Tibial artery (tissue), 4 donors: ENCODE data around the gene CYTL1.

Experiments
- DNase-seq, 2 donors: peaks; one replicate each; pipeline ENCODE4 v3.0.0-alpha.2; 2019
- H3K27ac ChIP-seq, 2 donors: fragments of 200-600 bp; sonication (generic) in 1 of 2; 1 replicate in 1 of 2; 2 replicates in 1 of 2; pipeline ENCODE4 v1.5.1; 2018 to 2019; ENCODE audit warnings: mild to moderate bottlenecking in 1 of 2
- H3K27me3 ChIP-seq, 2 donors: fragments of 200-600 bp; sonication (generic) in 1 of 2; one replicate each; pipeline versions ENCODE4 v1.5.1 to v1.6.0; 2016 to 2019
- H3K36me3 ChIP-seq, 3 donors: fragments of 200-600 bp; sonication (generic) in 2 of 3; one replicate each; pipeline ENCODE4 v1.5.1; 2016 to 2019; ENCODE audit warnings: mild to moderate bottlenecking in 2 of 3
- H3K4me1 ChIP-seq, 4 donors: fragments of 200-600 bp; sonication (generic) in 2 of 4; 1 replicate in 3 of 4; 2 replicates in 1 of 4; pipeline ENCODE4 v1.5.1; 2016 to 2019
- H3K4me3 ChIP-seq, 2 donors: fragments of 200-600 bp; sonication (generic) in 1 of 2; 1 replicate in 1 of 2; 2 replicates in 1 of 2; pipeline ENCODE4 v1.5.1; 2018 to 2019; ENCODE audit warnings: mild to moderate bottlenecking in 2 of 2
- H3K9me3 ChIP-seq, 3 donors: fragments of 200-600 bp; sonication (generic) in 1 of 3; one replicate each; pipeline ENCODE4 v1.5.1; 2016 to 2019
- intact Hi-C: fragments of 100-400 bp; cut with DNase I; formaldehyde crosslinking; loops from one replicate; pipeline ENCODE4 v1.15.0; 2023; ENCODE audit warnings: low total_unique reads
- TF ChIP-seq, protein P1 (sequence below), 2 experiments: fragments of 200-600 bp in 1 of 2; fragments of 450-650 bp in 1 of 2; IDR thresholded peaks; one replicate each; pipeline ENCODE4 v1.5.1; 2017 to 2019; ENCODE audit warnings: antibody characterized with exemption in 2 of 2, mild to moderate bottlenecking in 1 of 2, moderate library complexity in 1 of 2

CYTL1 gene

DNA sequence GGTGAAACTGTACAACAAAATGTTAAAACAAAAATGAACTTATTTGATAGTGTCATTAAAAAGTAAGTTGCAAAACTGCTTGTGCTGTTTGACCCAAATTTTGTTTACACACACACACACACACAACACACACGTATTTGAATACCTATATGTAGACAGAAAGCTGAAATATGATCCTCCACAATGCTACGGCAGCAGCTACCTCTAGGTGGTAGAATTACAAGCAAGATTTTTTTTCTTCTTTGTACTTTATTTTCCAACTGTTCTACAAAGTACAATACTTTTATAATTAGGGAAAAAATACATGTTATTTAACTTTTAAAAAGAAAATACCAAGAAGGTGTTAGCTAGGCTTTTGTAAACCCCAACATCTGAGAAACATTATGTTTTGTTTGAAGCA is 1.2 kb downstream of the CYTL1 start:
- intact Hi-C loops = no loop called here
- DNase-seq = no peak
- Histone ChIP-seq H3K4me3 (no peak overlapping the region), H3K36me3 (no peaks in the 10 kb centered on the region), H3K9me3 (no peaks in the 10 kb centered on the region), H3K27ac (no peak overlapping the region), H3K4me1 (peaks cover 0 to 5% (median 2%) of the 10 kb centered on the region in 4 donors), H3K27me3 (peaks cover 0 to 17% of the 10 kb centered on the region in 2 donors)
- TF ChIP-seq, protein P1, sequence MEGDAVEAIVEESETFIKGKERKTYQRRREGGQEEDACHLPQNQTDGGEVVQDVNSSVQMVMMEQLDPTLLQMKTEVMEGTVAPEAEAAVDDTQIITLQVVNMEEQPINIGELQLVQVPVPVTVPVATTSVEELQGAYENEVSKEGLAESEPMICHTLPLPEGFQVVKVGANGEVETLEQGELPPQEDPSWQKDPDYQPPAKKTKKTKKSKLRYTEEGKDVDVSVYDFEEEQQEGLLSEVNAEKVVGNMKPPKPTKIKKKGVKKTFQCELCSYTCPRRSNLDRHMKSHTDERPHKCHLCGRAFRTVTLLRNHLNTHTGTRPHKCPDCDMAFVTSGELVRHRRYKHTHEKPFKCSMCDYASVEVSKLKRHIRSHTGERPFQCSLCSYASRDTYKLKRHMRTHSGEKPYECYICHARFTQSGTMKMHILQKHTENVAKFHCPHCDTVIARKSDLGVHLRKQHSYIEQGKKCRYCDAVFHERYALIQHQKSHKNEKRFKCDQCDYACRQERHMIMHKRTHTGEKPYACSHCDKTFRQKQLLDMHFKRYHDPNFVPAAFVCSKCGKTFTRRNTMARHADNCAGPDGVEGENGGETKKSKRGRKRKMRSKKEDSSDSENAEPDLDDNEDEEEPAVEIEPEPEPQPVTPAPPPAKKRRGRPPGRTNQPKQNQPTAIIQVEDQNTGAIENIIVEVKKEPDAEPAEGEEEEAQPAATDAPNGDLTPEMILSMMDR (IDR thresholded peaks at IDR 0.05) = no peak

DNA sequence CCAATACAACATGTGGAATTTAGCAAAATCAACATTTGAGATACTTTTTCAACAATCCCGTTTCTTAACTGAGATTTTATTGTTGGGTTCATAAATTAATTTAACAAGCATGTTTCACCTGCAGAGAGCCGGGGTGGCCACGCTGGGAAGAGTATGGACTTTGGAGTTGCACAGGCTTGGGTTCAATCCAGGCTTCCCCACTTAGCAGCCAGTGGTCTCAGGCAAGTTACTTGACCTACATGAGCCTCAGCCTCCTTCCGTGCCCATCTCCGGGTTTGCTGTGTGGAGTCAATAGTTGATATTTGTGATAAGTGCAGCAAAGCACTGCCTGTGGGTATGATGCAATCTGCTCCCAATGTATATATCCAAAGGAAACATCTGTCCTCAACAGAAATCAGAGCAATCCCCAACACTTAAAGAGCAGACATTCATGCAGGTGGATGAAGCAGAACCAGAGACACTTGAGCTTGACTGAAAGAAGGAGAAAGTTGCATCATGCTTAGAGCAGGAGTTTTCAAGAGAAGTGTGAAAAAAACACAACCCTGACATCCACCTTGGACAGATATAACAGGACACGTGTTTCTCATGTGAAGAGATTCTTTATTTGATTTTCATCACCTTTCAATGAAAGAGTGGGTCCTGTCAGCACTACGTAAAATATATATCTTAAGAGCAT is 5.1 kb downstream of the CYTL1 start:
- intact Hi-C loops = no loop called here
- TF ChIP-seq, protein P1 (IDR thresholded peaks at IDR 0.05) = no peak
- no peak overlapping the region for H3K4me3 ChIP-seq
- H3K27ac ChIP-seq = no peak overlapping the region
- no peak for DNase-seq
- no peaks in the 10 kb centered on the region for H3K9me3 ChIP-seq
- peaks cover 0 to 2% (median under 1%) of the 10 kb centered on the region in 4 donors for H3K4me1 ChIP-seq
- H3K27me3 ChIP-seq = peaks cover 0 to 12% of the 10 kb centered on the region in 2 donors
- no peaks in the 10 kb centered on the region for H3K36me3 ChIP-seq

GRCh38 chr4:5012958-5013357 is 6.3 kb downstream of the CYTL1 start:
- Histone ChIP-seq H3K4me1 (no peaks in the 10 kb centered on the region), H3K27ac (no peak overlapping the region), H3K9me3 (no peaks in the 10 kb centered on the region), H3K36me3 (no peaks in the 10 kb centered on the region), H3K4me3 (no peak overlapping the region), H3K27me3 (peaks cover 0 to 11% of the 10 kb centered on the region in 2 donors)
- intact Hi-C loops = no loop called here
- TF ChIP-seq, protein P1 (IDR thresholded peaks at IDR 0.05) = no peak
- DNase-seq = no peak

DNA sequence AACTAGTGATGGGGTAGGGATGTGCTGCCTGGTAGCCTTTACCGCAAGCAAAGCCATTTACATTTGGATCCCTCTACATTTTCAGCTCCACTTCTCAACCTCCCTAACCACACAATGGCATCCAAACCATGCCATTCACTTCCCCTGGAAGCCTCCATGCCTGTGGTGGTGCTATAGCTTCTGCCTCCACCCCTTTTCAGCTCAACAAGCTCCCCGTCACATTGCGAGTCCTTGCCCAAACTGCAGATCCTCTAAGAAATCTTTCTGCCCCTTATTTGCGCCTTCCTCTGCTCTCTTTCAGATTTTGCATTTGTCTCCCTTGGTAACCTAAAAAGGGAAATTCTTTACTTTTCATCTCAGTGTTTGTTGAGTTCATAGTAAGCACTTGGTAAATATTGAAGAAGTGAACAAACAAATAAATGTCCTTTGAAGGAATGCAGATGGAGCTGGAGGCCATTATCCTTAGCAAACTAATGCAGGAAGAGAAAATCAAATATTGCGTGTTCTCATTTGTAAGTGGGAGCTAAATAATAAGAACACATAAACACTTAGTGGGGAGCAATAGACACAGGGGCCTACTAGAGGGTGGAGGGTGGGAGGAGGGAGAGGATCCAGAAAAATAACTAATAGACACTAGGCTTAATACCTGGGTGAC is 6.9 kb downstream of the CYTL1 start:
- TF ChIP-seq, protein P1 (IDR thresholded peaks at IDR 0.05) = no peak
- DNase-seq = no peak
- peaks cover 0 to 11% of the 10 kb centered on the region in 2 donors for H3K27me3 ChIP-seq
- no peak overlapping the region for H3K27ac ChIP-seq
- H3K4me1 ChIP-seq = no peaks in the 10 kb centered on the region
- H3K9me3 ChIP-seq = no peaks in the 10 kb centered on the region
- intact Hi-C loops = no loop called here
- H3K36me3 ChIP-seq = no peaks in the 10 kb centered on the region
- H3K4me3 ChIP-seq = no peak overlapping the region

DNA sequence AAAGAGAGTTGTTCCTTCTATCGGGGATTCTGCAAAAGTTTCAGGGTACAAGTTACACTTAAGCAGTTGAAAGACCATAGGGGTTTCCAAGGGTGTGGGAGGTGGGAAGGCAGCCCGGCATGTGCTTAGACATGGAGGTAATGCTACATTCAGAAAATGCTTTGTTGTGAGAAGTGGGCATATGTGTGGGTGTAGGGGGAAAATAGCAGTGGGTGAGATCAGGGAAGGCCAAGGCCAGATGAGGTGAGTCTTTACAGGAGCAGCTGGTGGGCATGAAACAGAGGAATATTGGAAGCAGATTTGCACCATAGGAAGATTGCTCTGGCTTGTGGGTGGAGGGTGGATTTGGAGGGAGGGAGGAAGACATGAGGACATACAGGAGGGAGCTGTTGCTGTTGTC is 8.3 kb downstream of the CYTL1 start:
- Histone ChIP-seq H3K9me3 (no peaks in the 10 kb centered on the region), H3K36me3 (no peaks in the 10 kb centered on the region), H3K4me1 (no peaks in the 10 kb centered on the region), H3K4me3 (no peak overlapping the region), H3K27ac (no peak overlapping the region), H3K27me3 (peaks cover 0 to 3% of the 10 kb centered on the region in 2 donors)
- intact Hi-C loops = no loop called here
- DNase-seq = no peak
- TF ChIP-seq, protein P1 (IDR thresholded peaks at IDR 0.05) = no peak
